ENCODE data around the gene RGS9. TPM values are rescaled to one million over a fixed set of nuclear protein-coding genes. Genes with fewer than 3 reads are reported as not detected.

Gene RGS9
- total and polyA plus RNA-seq, 2 of the 13 experiments (the other 11 are each of a cell fraction or from before 2014, with no cell fraction given) = 0.44 to 0.74 TPM

- TF ChIP-seq MIXL1 (CRISPR knock-in tag; IDR thresholded peaks at IDR 0.05) (peak; percentile 56; the same call in 1 of the 2 replicates), CHCHD3 (CRISPR knock-in tag; IDR thresholded peaks at IDR 0.05) (no peak), GFI1 (CRISPR knock-in tag; IDR thresholded peaks at IDR 0.05; ENCODE audit: borderline replicate concordance) (no peak), ZFY (CRISPR knock-in tag; IDR thresholded peaks at IDR 0.05) (peak; percentile 18; the same call in 1 of the 2 replicates), DR1 (CRISPR knock-in tag; IDR thresholded peaks at IDR 0.05) (no peak; the same call in 1 of the 2 replicates), SPEN (CRISPR knock-in tag; IDR thresholded peaks at IDR 0.05; ENCODE audit: low read depth) (0 out of 2 replicates have a peak, but pooled peaks have one; percentile 19), ZNF784 (CRISPR knock-in tag; IDR thresholded peaks at IDR 0.05; ENCODE audit: borderline replicate concordance) (0 out of 2 replicates have a peak, but pooled peaks have one; percentile 48), ZNF280B (CRISPR knock-in tag; IDR thresholded peaks at IDR 0.05; ENCODE audit: borderline replicate concordance) (peak; percentile 30; the same call in 1 of the 2 replicates), GMEB1 (CRISPR knock-in tag; IDR thresholded peaks at IDR 0.05; ENCODE audit: borderline replicate concordance) (peak; percentile 36; the same call in 1 of the 2 replicates), NONO (IDR thresholded peaks at IDR 0.05) (no peak), NONO (CRISPR knock-in tag; conservative IDR thresholded peaks at IDR 0.05) (peak; percentile 64), CTCF (CRISPR knock-in tag; IDR thresholded peaks at IDR 0.05) (0 out of 2 replicates have a peak, but pooled peaks have one; percentile 28), ZSCAN25 (CRISPR knock-in tag; IDR thresholded peaks at IDR 0.05) (peak; percentile 69; the same call in 1 of the 2 replicates), YEATS4 (CRISPR knock-in tag; IDR thresholded peaks at IDR 0.05; ENCODE audit: borderline replicate concordance) (peak; percentile 52; the same call in 1 of the 2 replicates), UBTF (CRISPR knock-in tag; IDR thresholded peaks at IDR 0.05) (peak; percentile 38), REPIN1 (CRISPR knock-in tag; IDR thresholded peaks at IDR 0.05; ENCODE audit: borderline replicate concordance, low read depth) (peak; percentile 47; the same call in 1 of the 2 replicates), SOX5 (CRISPR knock-in tag; IDR thresholded peaks at IDR 0.05; ENCODE audit: borderline replicate concordance) (peak; percentile 58; the same call in 1 of the 2 replicates), ATF2 (CRISPR knock-in tag; IDR thresholded peaks at IDR 0.05) (0 out of 2 replicates have a peak, but pooled peaks have one; percentile 40)
Observed at GRCh38 chr17:65202844-65203571, 65.8 kb downstream of the RGS9 start (continued).

Data from HepG2 (cell line).